ENCODE results near the gene ARVCF. TPM values are rescaled to one million over a fixed set of nuclear protein-coding genes. Genes with fewer than 3 reads are reported as not detected.
A peak's percentile ranks its signal among the peaks of the same experiment; 100 is the strongest.

ARVCF gene
- total and polyA plus RNA-seq, 9 of the 15 experiments (the other 6 are each of a cell fraction or from before 2014, with no cell fraction given) = 0.03 to 97.4 (median 15.6) TPM

GRCh38 chr22:19932367-19933206 is 84.0 kb downstream of the ARVCF start (continued):
- TF ChIP-seq CBFA2T3 (IDR thresholded peaks at IDR 0.05) = peak; percentile 25; the same call in 1 of the 2 replicates
- no peak for TF ChIP-seq ZNF512 (tag; IDR thresholded peaks at IDR 0.05)
- TF ChIP-seq SNAPC5 (CRISPR knock-in tag; IDR thresholded peaks at IDR 0.05) = no peak
- 0 out of 4 replicates have a peak, but pooled peaks of 1 of the 2 experiments have one; percentile 43 for TF ChIP-seq TBL1XR1 (IDR thresholded peaks at IDR 0.05; ENCODE audit: low read length in 2 of 2)
- peak; percentile 14 for TF ChIP-seq RBBP5 (IDR thresholded peaks at IDR 0.05; ENCODE audit: borderline replicate concordance, insufficient read depth, low read length, poor library complexity, severe bottlenecking)
- TF ChIP-seq SMAD3 (CRISPR knock-in tag; conservative IDR thresholded peaks at IDR 0.05) = no peak
- peak; percentile 75 for TF ChIP-seq WHSC1 (IDR thresholded peaks at IDR 0.05; ENCODE audit: low read length)
- no peak for TF ChIP-seq ZNF384 (IDR thresholded peaks at IDR 0.05; ENCODE audit: low read depth, low read length)
- peak; percentile 60 for TF ChIP-seq POLR2G (IDR thresholded peaks at IDR 0.05; ENCODE audit: low read depth, low read length)
- TF ChIP-seq BHLHE40 (IDR thresholded peaks at IDR 0.05; ENCODE audit: low read length) = peak; percentile 59; the same call in 1 of the 2 replicates
- TF ChIP-seq HCFC1 (IDR thresholded peaks at IDR 0.05; ENCODE audit: low read depth, low read length) = 0 out of 2 replicates have a peak, but pooled peaks have one; percentile 15
- TF ChIP-seq SRF (CRISPR knock-in tag; IDR thresholded peaks at IDR 0.05) = 0 out of 4 replicates have a peak, but pooled peaks of 1 of the 2 experiments have one; percentile 8
- TF ChIP-seq NBN (IDR thresholded peaks at IDR 0.05; ENCODE audit: low read depth) = no peak
- 0 out of 2 replicates have a peak, but pooled peaks have one; percentile 57 for TF ChIP-seq HDAC6 (IDR thresholded peaks at IDR 0.05; ENCODE audit: low read depth, low read length)
- TF ChIP-seq GTF2A2 (tag; IDR thresholded peaks at IDR 0.05) = no peak
- no peak for TF ChIP-seq TAF7 (tag; IDR thresholded peaks at IDR 0.05)
- TF ChIP-seq ZKSCAN3 (CRISPR knock-in tag; IDR thresholded peaks at IDR 0.05) = 0 out of 2 replicates have a peak, but pooled peaks have one; percentile 19
- peak; percentile 79; the same call in 1 of the 2 replicates for TF ChIP-seq SPI1 (IDR thresholded peaks at IDR 0.05; ENCODE audit: borderline replicate concordance, low read depth, low read length)
- TF ChIP-seq ZNF398 (CRISPR knock-in tag; IDR thresholded peaks at IDR 0.05) = no peak
- peak; percentile 23; the same call in 1 of the 2 replicates for TF ChIP-seq NFIC (IDR thresholded peaks at IDR 0.05)
- TF ChIP-seq PATZ1 (CRISPR knock-in tag; IDR thresholded peaks at IDR 0.05; ENCODE audit: borderline replicate concordance) = no peak
- TF ChIP-seq ZNF764 (CRISPR knock-in tag; IDR thresholded peaks at IDR 0.05; ENCODE audit: low read depth) = 0 out of 2 replicates have a peak, but pooled peaks have one; percentile 28
- no peak for TF ChIP-seq MTA1 (IDR thresholded peaks at IDR 0.05; ENCODE audit: borderline replicate concordance)

Measured in K562 (cell line).